DND-41 (cell line): ENCODE measurements around the gene CFAP92.

Experiments used
- ATAC-seq: fragments of 200-7000 bp; cut with Tn5 transposase; 3 replicates; pipeline ENCODE4 v1.9.1; 2021; ENCODE audit warnings: low read depth; ENCODE audit not compliant: insufficient read depth
- DNase-seq: peaks from one replicate; pipeline ENCODE4 v3.0.0-alpha.2; 2020
- H2AFZ ChIP-seq: 2 replicates; pipeline ENCODE4 v1.6.0; 2012; ENCODE audit warnings: low read depth, low read length
- H3K27ac ChIP-seq: 2 replicates; pipeline ENCODE4 v1.5.1; 2012; ENCODE audit warnings: low read length, inconsistent platforms
- H3K27me3 ChIP-seq: fragments of 200-600 bp; sonication (generic); 2 replicates; pipeline ENCODE4 v1.6.0; 2012; ENCODE audit warnings: low read length, mild to moderate bottlenecking, inconsistent platforms; ENCODE audit not compliant: insufficient read depth, poor library complexity
- H3K36me3 ChIP-seq: 2 replicates; pipeline ENCODE4 v1.5.1; 2012; ENCODE audit warnings: low read length, inconsistent platforms; ENCODE audit not compliant: insufficient read depth
- H3K4me1 ChIP-seq: 2 replicates; pipeline ENCODE4 v1.5.1; 2012; ENCODE audit warnings: mild to moderate bottlenecking, low read length; ENCODE audit not compliant: insufficient read depth
- H3K4me2 ChIP-seq: 2 replicates; pipeline ENCODE4 v1.6.0; 2012; ENCODE audit warnings: mild to moderate bottlenecking, moderate library complexity, low read length, inconsistent platforms; ENCODE audit not compliant: insufficient read depth
- H3K4me3 ChIP-seq, 2 experiments: fragments of 200-600 bp in 1 of 2; shearing (Covaris generic) in 1 of 2; 2 replicates each; pipeline ENCODE4 v1.5.1; 2012 to 2016; ENCODE audit warnings: inconsistent platforms in 2 of 2, low read length in 2 of 2, mild to moderate bottlenecking in 2 of 2, low read depth in 1 of 2, moderate library complexity in 1 of 2
- H3K79me2 ChIP-seq: 2 replicates; pipeline ENCODE4 v1.6.0; 2012; ENCODE audit warnings: low read length, inconsistent platforms; ENCODE audit not compliant: insufficient read depth
- H3K9ac ChIP-seq: 2 replicates; pipeline ENCODE4 v1.6.0; 2012; ENCODE audit warnings: low read depth, mild to moderate bottlenecking, inconsistent platforms, low read length, moderate library complexity
- H3K9me3 ChIP-seq: 2 replicates; pipeline ENCODE4 v1.5.1; 2012; ENCODE audit warnings: low read length, moderate library complexity, mild to moderate bottlenecking, inconsistent platforms; ENCODE audit not compliant: insufficient read depth, severe bottlenecking
- H4K20me1 ChIP-seq: 2 replicates; pipeline ENCODE4 v1.6.0; 2012; ENCODE audit warnings: low read length; ENCODE audit not compliant: insufficient read depth
- CTCF ChIP-seq: IDR thresholded peaks from 2 replicates; pipeline ENCODE4 v1.5.1; 2012; ENCODE audit warnings: borderline replicate concordance, low read length, moderate library complexity, mild to moderate bottlenecking; ENCODE audit not compliant: poor library complexity, severe bottlenecking; ENCODE audit errors: extremely low read depth
- EZH2 ChIP-seq: IDR thresholded peaks from 3 replicates; pipeline ENCODE4 v1.6.1; 2012; ENCODE audit warnings: borderline replicate concordance, low read depth, mild to moderate bottlenecking, moderate library complexity, low read length, inconsistent platforms; ENCODE audit not compliant: severe bottlenecking

The CFAP92 gene

GRCh38 chr3:128950223-128950938, 43.5 kb downstream of the CFAP92 start:
- no peaks in the 10 kb centered on the region for H4K20me1 ChIP-seq
- H3K4me3 ChIP-seq = no peak overlapping the region
- no peaks in the 10 kb centered on the region for H3K9me3 ChIP-seq
- TF ChIP-seq CTCF = peak; percentile 49
- no peak for TF ChIP-seq EZH2
- no peaks in the 10 kb centered on the region for H3K36me3 ChIP-seq
- H3K27ac ChIP-seq = no peak overlapping the region
- ATAC-seq (peak; percentile 66), DNase-seq (peak; percentile 18)
- H3K79me2 ChIP-seq = no peaks in the 10 kb centered on the region
- H2AFZ ChIP-seq = no peak overlapping the region; the same call in 1 of the 2 replicates
- no peak overlapping the region for H3K9ac ChIP-seq
- no peaks in the 10 kb centered on the region for H3K27me3 ChIP-seq
- H3K4me1 ChIP-seq = no peaks in the 10 kb centered on the region
- H3K4me2 ChIP-seq = no peak overlapping the region

- H3K79me2 ChIP-seq = no peaks in the 10 kb centered on the region
- H3K4me3 ChIP-seq = no peak overlapping the region
- no peaks in the 10 kb centered on the region for H3K27me3 ChIP-seq
- DNase-seq (no peak), ATAC-seq (no peak)
- TF ChIP-seq EZH2 = no peak
- TF ChIP-seq CTCF = no peak
- no peak overlapping the region for H2AFZ ChIP-seq
- H3K36me3 ChIP-seq = no peaks in the 10 kb centered on the region
- no peaks in the 10 kb centered on the region for H3K9me3 ChIP-seq
- H3K9ac ChIP-seq = no peak overlapping the region
- no peak overlapping the region for H3K4me2 ChIP-seq
- no peak overlapping the region for H3K27ac ChIP-seq
- no peaks in the 10 kb centered on the region for H4K20me1 ChIP-seq
- no peaks in the 10 kb centered on the region for H3K4me1 ChIP-seq
These were observed 44.7 kb downstream of the CFAP92 start for GRCh38 chr3:128949158-128949557.

- no peaks in the 10 kb centered on the region for H3K27me3 ChIP-seq
- no peak for TF ChIP-seq CTCF
- no peak for TF ChIP-seq EZH2
- H3K79me2 ChIP-seq = no peaks in the 10 kb centered on the region
- DNase-seq = no peak
- H3K36me3 ChIP-seq = no peaks in the 10 kb centered on the region
- H3K4me3 ChIP-seq = no peak overlapping the region
- no peaks in the 10 kb centered on the region for H3K9me3 ChIP-seq
- H3K9ac ChIP-seq = no peak overlapping the region
- no peaks in the 10 kb centered on the region for H3K4me1 ChIP-seq
- H2AFZ ChIP-seq = no peak overlapping the region
- H4K20me1 ChIP-seq = no peaks in the 10 kb centered on the region
- no peak overlapping the region for H3K4me2 ChIP-seq
- no peak for ATAC-seq
- H3K27ac ChIP-seq = no peak overlapping the region
These were observed 47.5 kb downstream of the CFAP92 start for GRCh38 chr3:128946411-128946810.

- Histone ChIP-seq H3K9ac (no peak overlapping the region), H3K4me1 (no peaks in the 10 kb centered on the region), H3K36me3 (no peaks in the 10 kb centered on the region), H2AFZ (no peak overlapping the region), H4K20me1 (no peaks in the 10 kb centered on the region), H3K9me3 (no peaks in the 10 kb centered on the region), H3K4me3 (no peak overlapping the region), H3K27me3 (no peaks in the 10 kb centered on the region), H3K79me2 (no peaks in the 10 kb centered on the region), H3K4me2 (no peak overlapping the region), H3K27ac (no peak overlapping the region)
- DNase-seq (no peak), ATAC-seq (no peak)
- no peak for TF ChIP-seq EZH2
- no peak for TF ChIP-seq CTCF
These were observed 48.0 kb downstream of the CFAP92 start for GRCh38 chr3:128945878-128946175.
